GM18502 (cell line): Measurements from ENCODE around the gene LPCAT1.

Source experiments
- ATAC-seq: cut with Tn5 transposase; IDR thresholded peaks from one replicate; pipeline ENCODE4 v1.9.1; 2021; ENCODE audit warnings: mild to moderate bottlenecking; ENCODE audit not compliant: unreplicated experiment, poor library complexity

The LPCAT1 gene

DNA sequence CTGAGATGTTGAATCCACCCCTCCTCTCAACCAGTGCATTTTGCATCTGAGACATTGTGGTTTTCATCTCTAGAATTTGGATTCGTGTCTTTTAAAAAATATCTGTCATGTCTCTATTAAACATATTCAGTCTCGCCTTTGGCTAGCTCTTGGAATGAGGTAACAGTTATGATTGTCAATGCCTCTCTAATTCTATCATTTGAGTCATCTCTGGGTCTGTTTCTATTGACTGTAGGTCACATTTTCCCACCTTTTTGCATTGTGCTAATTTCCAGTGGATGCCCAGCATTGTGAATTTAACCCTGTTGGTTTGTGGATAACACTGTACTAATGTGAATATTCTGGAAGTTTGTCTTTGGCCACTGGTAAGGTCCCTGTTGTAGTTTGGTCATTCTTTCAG is 70.1 kb downstream of the LPCAT1 start:
- ATAC-seq = no peak

DNA sequence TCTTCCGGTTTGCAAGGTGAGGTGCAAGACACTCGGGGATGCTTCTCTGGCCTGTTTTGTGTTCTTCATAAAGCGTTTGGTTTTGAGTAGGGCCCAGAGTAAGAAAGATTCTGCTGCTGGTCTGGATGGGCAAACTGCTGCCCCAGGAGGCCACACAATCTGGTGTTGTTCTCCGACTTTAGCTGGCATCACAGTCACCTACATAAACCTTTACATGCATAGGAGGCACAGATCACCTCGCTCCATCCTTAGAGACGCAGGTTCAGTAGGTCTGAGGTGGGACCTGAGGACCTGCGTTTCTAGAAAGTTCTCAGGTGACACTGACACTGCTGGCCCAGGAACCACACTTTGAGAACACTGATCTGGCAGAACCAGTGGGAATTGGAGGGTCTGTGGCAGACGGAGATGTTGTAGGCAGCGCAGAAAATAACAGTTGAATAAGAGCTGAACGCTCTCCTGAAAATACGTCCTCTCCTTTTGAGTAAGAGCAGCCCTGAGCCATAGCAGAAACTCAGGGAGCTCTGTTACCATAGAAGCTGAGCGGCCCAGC is 74.6 kb downstream of the LPCAT1 start:
- no peak for ATAC-seq

DNA sequence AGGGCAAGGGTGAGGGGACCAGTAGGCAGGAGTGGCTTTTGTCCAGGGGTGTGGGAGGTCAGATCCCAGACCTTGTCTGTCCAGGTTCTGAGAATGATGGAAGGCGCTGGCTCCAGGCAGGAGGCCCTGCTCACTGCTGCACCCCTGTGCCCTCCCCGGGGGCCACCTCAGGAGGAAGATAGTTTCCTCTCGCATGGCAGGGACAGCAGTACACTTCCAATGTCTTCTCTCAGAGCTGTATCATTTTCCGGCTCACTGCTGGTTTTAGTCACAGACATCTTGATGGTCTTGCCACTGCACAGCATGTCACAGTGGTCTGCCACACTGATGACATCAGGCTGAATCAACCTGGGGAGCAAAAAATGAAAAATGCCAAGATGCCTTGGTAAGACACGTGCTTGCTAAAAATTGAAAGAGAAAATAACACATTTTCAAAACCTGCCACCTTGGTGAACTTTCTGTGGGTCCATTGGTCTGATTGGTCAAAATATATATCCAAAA is 75.2 kb downstream of the LPCAT1 start:
- no peak for ATAC-seq

DNA sequence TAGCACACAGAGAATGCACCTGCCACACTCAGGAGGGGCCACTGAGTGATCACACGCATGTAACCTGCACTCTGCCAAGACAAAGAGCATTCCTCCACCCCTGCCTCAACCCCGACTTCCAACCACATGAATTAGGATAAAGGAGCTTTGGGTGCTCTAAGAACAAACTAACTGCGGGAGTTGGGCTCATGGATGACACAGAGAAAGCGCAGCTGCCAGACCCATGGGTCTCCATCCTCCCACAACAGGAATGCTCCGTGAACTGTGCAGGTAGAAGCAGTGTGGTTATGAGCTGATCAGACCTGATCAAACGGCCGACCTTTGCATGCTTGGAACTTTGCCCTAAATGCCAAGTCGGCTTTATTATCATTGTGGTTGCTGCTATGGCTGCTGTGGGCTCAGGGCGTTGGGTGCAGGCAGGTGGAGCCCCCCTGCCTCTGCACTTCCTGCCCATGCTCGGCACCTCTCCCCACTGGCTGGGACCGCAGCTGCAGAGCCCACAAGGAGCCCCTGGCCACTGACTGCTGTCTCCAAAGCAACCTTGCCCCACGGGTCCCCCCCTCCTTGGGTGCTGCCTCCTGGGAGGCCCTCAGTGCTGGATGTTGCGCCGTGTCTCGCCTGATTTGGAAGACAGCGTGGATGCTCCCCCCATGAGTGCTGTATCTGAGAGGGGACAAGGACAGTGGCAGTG is 75.9 kb downstream of the LPCAT1 start:
- ATAC-seq = no peak

DNA sequence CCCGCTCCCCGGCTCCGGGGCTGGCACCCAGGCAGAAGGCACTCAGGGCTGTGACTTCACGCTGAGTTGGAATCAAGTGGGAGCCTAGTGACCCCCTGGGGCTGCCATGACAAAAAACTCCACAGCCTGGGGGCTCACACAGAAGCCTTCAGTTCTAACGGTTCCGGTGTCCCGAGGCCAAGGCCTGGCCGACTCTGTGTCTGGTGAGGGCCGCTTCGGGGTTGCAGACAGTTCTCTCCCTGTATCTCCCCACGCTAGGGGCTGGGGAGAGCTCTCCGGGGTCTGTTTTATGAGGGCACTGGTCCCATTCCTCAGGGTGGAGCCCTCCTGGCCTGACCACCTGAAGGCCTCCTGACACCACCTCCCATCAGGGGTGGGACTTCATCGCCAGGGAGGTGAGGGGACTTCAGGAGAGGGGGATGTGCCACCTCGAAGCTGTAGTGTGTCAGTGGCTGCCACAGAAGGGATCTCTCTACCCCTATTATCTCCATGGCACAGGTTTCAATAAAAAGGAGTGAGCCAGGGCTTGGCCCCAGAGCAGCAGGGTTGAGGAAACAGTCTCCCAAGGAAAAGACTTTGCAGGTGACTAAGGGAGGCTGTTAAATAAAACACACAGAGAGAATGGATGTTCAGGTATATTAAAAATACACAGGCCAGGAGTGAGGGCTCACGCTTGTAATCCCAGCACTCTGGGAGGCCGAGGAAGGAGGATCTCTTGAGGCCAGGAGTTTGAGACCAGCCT is 77.0 kb downstream of the LPCAT1 start:
- no peak for ATAC-seq

DNA sequence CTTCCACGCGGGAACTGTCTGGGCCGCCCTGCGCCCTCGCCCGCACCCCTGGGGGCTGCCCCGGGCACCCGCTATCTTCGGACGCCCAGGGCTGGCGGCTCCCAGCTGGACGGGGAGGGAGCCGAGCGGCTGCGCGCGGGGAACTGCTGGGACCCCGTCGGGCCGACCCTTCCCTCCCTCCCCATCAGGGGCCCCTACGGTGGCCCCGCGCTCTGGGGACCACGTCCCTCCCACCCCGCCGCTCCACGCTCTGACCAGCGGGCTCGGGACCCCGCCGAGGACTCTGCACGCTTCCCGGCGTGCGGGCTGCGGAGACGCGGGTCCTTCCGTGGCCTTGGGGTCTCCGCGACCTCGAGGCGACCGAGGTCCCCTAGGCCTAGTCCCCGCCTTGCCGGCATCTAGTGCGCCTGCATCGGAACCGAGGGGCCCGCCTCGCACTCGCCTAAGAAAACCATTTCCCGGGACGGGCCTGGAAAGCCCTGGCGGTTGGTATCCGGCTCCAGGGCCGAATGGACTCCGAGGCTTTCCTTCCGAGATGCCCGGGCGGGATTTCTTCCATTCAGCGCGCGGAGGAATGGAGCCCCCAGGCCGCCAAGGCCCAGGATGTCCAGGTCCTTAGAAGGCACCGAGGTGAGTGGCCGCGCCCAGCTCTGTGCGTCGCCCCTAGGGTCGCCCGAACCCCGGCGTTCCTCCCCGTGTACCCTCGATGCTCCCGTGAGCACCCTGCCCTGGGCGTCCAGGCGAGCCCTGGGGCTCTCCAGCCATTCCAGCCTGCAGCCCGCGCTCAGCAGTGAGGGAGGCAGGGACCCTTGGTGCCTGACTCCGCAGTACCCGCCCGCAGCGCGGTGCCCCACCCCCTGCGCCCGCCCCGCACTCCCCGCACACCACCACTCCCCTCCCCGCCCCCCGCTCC is 77.8 kb downstream of the LPCAT1 start:
- ATAC-seq = no peak

DNA sequence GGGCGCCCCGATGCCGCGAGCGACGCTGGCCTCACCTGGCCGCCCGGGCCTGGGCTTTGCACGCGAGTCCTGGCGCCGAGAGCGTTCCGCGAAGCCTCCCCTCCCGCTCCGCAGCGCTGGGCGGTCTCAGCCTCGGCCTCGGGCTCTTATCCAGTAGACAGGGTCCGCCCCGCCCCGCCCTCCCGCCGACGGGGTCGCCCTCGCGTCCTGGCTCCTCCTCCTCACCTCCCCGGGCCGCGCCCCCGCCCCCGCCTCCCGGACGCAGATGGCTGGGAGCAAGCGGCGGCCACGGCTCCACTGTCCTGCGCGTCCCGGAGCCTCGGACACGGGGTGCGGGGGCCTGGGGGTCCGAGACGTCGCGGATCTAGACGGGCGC is 78.5 kb downstream of the LPCAT1 start, which contains the start of gene SLC6A3:
TSS of gene SLC6A3 (minus strand) at position 128 of the 376 bp plus-strand sequence. CDS start 2,243 bp downstream, outside the sequence.
- no peak for ATAC-seq

DNA sequence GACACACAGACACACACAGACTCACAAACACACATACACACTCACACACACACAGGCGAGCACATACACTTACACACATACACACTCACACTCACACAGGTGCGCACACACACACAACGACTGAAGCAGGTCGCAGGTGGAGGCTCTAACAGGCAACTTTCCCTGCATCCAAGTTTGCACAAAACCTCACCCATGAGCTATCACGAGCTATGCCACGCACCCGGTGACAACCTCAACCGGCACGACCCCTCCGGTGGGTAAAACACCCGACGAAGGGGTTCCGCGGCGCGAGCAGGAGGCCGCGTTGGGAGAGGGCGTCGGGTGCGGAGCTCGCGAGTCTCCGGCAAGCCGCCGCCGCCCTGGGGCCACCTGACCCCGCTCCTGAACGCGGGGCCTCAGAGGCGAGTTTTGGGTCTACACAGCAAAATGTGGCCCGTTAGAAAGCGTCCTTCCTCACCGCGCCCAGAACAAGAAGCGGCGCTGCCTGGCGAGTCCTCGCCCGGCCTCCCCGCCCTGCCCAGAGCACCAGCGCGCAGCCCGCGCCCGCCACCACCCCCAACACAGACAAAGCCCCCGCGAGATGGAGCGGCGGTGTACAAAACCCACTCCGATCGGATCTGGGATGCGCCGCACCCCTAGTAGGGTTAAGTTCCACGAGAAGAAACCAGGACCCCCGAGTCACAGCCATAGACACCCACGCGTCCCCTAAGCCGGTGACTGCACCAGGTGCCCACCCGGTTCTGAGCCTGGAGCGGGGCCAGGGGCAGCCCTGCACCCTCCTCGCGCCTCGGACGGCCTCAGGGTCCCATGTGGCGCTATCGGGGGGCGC is 79.2 kb downstream of the LPCAT1 start:
- ATAC-seq = no peak

DNA sequence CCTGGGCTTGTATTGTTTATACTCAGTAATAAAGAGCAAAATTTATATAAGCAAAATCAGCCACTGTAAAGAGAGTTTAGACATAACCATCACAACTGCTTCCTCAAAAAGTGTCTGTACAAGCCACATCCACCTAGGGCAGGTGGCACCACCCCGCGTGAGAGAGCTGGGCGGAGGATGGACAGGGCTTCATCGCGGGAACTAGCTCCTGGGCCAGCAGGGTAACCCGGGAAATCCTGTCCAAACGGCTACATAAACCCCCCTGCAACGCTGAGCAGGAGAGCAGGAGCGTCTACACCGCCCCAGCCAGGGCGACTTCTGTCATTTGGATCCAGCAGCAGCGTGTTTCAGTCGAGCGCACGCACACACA is 79.8 kb downstream of the LPCAT1 start:
- no peak for ATAC-seq

DNA sequence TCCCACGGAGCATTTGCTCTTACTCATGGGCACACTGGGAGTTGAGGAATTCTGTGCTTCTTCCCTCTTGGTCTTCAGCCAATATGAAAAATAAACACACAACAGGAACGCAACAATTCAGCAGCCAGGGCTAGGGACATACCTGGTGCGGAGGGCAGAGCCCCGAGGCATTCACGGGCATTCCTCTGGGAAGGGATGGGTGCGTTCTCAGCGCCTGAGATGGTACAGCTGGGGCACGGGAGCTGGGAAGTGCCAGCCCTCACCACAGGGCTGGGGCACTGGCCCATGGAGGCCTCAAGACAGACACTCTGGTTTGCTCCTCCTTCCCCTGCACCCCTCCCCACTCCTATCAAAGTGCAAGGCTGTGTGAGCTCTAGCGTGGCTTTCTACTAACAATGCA is 80.6 kb downstream of the LPCAT1 start:
- ATAC-seq = no peak

DNA sequence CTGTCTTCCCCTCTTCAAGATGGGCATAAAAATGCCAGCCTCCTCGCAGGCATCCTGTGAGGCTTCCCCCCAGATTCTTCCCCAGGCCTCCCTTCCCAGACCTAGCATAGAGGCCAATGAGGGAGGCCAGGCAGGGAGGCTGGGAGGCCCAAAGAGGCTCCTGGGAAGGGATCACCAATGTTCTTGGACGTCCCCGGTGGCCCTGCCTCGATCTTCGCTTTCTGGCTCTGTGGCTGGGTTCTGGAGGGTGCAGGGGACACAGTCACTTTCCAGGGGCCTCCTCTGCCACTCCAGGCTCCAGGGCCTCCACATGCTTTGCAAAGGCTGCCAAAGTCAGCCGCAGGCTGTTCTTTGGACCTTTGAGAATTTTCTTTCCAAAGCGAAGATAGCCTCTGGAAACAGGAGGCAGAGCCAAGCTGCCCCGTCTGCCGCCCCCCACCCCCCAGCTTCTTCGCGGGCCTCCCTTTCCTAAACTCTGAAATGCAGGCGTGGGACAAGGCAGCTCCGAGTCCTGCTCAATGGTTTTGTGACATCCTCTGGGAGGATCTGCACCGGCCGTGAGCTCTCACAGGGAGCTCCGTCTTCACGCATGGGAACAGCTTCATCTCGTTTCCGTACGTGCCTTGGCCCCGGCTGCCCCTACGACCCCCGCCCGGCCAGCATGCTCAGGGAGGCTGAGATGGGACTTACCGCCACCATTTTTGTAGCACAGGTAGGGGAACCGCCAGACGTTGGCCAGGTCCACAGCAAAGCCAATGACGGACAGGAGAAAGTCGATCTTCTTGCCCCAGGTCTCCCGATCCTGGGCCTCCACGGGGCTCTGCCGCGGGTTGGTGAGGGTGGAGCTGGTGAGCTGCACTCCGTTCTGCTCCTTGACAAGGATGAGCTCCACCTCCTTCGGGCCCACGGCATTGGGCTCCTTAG is 81.3 kb downstream of the LPCAT1 start:
- ATAC-seq = no peak

DNA sequence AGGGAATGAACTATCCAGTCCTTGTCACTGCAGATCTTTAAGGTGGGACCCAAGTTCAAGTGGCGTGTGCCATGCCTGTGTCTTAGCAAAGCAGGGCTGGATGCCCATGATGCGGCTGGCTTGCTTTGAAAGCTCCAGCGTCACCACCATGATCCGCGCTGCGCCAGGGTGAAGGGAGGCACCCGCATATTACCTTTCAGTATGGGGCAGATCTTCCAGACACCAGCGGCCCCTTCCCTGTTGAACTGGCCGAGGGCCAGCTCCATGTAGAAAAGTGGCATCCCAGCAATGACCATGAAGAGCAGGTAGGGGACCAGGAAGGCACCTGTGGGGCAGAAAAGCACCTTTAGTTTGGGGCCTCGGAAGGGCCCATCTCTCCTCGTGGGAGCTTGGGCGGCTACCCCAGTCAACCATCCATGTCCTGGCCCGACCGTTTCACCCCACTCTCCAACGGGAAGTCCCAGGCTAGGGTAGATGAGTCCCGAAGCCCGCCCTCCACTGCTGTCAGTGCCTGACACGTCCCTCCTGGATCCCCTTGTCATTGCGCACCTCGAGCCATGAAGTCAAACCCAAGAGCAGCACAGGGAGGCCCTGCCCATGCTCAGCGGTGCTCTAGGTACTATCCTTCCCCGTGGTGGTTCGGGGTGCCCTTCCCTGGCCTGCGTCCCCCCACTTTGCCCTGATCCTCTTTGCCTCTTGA is 82.4 kb downstream of the LPCAT1 start:
- ATAC-seq = no peak

DNA sequence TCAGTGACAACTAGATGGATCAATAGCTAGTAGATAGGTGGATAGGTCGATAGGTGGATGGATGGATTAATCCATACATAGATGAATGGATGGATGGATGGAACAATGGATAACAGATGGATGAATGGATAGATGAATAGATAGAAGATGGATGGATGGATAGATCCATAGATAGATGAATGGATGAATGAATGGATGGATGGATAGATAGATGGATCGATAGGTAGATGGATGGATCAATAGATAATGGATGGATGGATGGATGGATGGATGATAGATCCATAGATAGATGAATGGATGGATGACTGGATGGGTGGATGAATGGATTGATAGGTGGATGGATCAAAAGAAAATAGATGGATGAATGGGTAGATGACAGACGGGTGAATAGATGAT is 83.7 kb downstream of the LPCAT1 start:
- ATAC-seq = no peak

DNA sequence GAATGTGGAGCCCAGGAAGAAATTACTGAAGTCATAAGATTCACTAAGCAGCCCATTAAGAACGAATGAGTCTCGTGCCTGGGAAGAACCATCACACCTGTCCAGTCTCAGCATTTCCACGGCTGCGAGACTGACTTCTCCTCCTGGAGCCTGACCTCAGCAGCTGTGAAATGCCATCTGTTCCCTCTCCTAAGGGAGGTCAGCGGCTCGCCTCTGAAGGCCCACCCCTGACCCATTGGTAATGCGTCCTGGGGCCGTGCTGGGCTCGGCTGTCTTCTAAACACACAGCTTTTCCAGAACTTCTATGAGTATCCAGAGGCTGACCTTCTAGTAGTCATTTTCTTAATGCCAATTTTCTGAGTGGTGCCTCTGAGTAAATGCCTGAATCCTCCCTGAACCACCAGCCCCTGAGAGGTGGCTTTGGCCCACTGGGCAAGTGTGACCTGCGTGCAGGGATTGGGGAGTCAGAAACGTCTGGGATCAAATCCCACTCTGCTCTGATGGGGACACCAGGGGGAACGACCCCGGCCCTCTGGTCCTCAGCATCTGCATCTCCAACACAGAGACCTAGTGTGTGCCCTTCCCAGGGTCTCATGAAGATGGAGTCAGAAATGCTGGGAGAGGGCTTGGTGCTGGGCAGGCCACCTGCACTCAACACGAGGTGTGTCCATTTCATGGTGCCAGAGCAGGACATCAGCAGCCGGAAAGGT is 84.2 kb downstream of the LPCAT1 start:
- no peak for ATAC-seq

DNA sequence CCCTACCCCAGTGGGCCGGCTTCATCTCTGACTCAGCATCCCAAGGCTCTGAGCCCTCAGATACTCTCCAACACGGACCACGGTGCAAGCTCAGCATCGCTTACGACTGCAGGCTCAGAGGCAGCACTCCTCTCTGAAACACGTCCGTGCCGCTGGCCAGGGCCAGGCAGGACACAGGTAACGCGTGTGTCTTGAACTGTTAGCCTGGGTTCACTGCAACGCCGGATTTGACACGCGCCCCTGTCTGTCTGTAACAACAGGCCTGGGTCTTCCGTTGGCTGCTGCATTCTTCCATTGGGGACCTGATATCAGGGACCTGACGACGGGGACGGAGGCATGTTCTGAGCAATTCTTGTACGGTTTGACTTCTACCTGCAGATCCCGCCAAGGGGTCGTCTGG is 84.9 kb downstream of the LPCAT1 start:
- ATAC-seq = no peak

DNA sequence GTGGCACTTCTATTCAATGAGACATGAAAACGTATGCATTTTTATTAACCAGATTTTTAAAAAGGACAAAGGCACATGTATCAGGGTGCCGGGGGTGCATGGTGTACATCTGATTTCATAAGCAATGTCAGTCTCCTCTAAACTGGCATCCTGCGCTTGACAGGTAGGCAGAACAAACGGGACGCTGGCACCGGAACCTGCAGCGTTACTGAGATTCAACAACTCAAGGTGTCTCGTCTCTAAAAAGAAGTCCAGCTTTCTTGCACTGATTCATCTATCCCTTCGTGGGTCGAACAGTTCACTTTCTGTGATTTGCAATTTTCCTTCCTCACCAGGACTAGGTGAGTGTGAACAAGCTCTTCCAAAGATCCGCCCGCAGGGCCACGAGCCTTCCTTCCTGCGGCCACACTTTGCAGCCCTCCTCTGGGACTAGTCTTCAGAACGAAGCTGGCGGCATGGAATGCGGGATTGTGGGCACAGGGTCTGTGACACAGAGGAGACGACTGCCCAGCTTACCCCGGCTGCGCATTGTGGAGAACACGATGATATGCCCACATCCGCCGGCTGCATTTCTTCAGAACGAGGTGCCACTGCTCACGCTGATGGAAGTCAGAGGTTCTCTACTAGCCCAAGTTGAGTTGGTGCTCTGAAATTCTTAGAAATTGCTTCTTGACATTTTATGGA is 85.7 kb downstream of the LPCAT1 start:
- no peak for ATAC-seq
